ENCODE measurements around the gene SLC10A4. TPM values are rescaled to one million over a fixed set of nuclear protein-coding genes. Genes with fewer than 3 reads are reported as not detected.
"Not testable (repeated sequence)": the region's sequence is repeated elsewhere in the genome, so short reads cannot be mapped to it uniquely, and the experiment has no call there.

SLC10A4 gene, protein sequence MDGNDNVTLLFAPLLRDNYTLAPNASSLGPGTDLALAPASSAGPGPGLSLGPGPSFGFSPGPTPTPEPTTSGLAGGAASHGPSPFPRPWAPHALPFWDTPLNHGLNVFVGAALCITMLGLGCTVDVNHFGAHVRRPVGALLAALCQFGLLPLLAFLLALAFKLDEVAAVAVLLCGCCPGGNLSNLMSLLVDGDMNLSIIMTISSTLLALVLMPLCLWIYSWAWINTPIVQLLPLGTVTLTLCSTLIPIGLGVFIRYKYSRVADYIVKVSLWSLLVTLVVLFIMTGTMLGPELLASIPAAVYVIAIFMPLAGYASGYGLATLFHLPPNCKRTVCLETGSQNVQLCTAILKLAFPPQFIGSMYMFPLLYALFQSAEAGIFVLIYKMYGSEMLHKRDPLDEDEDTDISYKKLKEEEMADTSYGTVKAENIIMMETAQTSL
- not detected for total RNA-seq

GRCh38 chr4:48483006-48483776, at the start of gene SLC10A4:
Gene SLC10A4, plus strand, starts transcription at chr4:48483343. Its CDS starts 219 bp downstream, at chr4:48483562.
- DNase-seq (ENCODE audit: low spot score in 2 of 2) (no peak), ATAC-seq (peak; percentile 56 to 61)
- Mint-ChIP-seq H3K9me3 (no peaks in the 10 kb centered on the region), H3K27ac (no peak within 1 kb of the TSS), H3K36me3 (peaks cover 0 to 4% of the 10 kb centered on the region in 2 donors)

GRCh38 chr4:48436318-48436717, 46.8 kb upstream of the SLC10A4 start:
- H3K27ac Mint-ChIP-seq = no peak overlapping the region
- no peak for DNase-seq (ENCODE audit: low spot score in 2 of 2)
- H3K9me3 Mint-ChIP-seq = no peaks in the 10 kb centered on the region
- ATAC-seq = no peak
- H3K36me3 Mint-ChIP-seq = no peaks in the 10 kb centered on the region

- no peaks in the 10 kb centered on the region for H3K9me3 Mint-ChIP-seq
- ATAC-seq (no peak), DNase-seq (ENCODE audit: low spot score in 2 of 2) (no peak)
- no peak overlapping the region for H3K27ac Mint-ChIP-seq
- no peaks in the 10 kb centered on the region for H3K36me3 Mint-ChIP-seq
Observed at GRCh38 chr4:48439988-48440387, 43.2 kb upstream of the SLC10A4 start.

- H3K36me3 Mint-ChIP-seq; ATAC-seq; H3K9me3 Mint-ChIP-seq; DNase-seq (ENCODE audit: low spot score in 2 of 2); H3K27ac Mint-ChIP-seq: not testable (repeated sequence)
Observed at GRCh38 chr4:48440914-48441313, 42.2 kb upstream of the SLC10A4 start.

GRCh38 chr4:48445704-48446103, 37.4 kb upstream of the SLC10A4 start:
- no peak for DNase-seq (ENCODE audit: low spot score in 2 of 2)
- Mint-ChIP-seq H3K9me3 (no peaks in the 10 kb centered on the region), H3K36me3 (no peaks in the 10 kb centered on the region), H3K27ac (no peak overlapping the region)
- ATAC-seq = no peak

DNA sequence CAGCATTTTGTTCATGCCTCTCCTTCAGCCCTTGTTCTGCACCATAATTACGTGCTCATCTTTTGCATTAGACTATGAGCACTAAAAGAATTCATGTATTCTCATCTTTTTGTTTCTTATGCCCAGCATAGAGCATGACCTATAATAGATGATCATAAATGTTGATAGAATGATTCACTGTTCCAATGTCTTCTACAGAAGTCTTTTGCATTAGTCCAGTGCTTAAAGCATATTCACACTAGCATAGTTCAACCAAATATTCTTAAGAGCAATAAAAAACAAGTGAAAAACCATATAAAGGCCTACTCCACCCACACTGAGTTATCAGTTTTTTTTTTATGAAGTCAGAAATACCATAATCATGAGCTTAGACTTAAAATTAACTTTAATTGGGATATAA, 36.5 kb upstream of the SLC10A4 start:
- DNase-seq (ENCODE audit: low spot score in 2 of 2) (no peak), ATAC-seq (no peak)
- no peak overlapping the region for H3K27ac Mint-ChIP-seq
- H3K9me3 Mint-ChIP-seq = no peaks in the 10 kb centered on the region
- H3K36me3 Mint-ChIP-seq = no peaks in the 10 kb centered on the region

GRCh38 chr4:48449151-48449550, 34.0 kb upstream of the SLC10A4 start:
- no peak for DNase-seq (ENCODE audit: low spot score in 2 of 2)
- Mint-ChIP-seq H3K27ac (no peak overlapping the region), H3K36me3 (no peaks in the 10 kb centered on the region), H3K9me3 (no peaks in the 10 kb centered on the region)
- ATAC-seq = peak in 1 of 2 donors; percentile 30

GRCh38 chr4:48450740-48451139, 32.4 kb upstream of the SLC10A4 start:
- Mint-ChIP-seq H3K36me3 (no peaks in the 10 kb centered on the region), H3K9me3 (no peaks in the 10 kb centered on the region), H3K27ac (no peak overlapping the region)
- ATAC-seq = peak; percentile 28 to 54
- no peak for DNase-seq (ENCODE audit: low spot score in 2 of 2)

GRCh38 chr4:48451656-48452055, 31.5 kb upstream of the SLC10A4 start:
- H3K36me3 Mint-ChIP-seq; DNase-seq (ENCODE audit: low spot score in 2 of 2); ATAC-seq; H3K27ac Mint-ChIP-seq; H3K9me3 Mint-ChIP-seq: not testable (repeated sequence)

DNA sequence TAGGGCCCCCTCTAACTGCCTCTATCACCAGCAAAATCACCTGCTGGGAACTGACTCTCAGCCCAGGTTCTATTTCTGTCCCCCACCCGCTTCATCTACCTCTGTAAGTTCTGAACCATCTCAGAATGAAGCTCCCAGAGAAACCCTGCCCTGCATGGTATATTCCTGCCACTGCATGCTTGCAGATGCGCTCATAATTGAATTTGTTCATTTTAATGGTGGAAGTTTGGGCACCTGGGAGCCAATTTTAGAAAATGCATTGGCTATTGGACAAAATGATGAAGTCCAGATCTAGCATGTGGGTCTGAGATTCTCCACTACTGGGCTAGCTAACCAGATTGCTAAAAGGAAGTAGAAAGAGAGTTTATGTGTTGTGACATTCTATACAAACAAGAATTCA, 28.6 kb upstream of the SLC10A4 start:
- H3K27ac Mint-ChIP-seq = no peak overlapping the region
- no peaks in the 10 kb centered on the region for H3K36me3 Mint-ChIP-seq
- ATAC-seq (no peak), DNase-seq (ENCODE audit: low spot score in 2 of 2) (no peak)
- H3K9me3 Mint-ChIP-seq = peaks cover 0 to 4% of the 10 kb centered on the region in 2 donors

- ATAC-seq = no peak
- Mint-ChIP-seq H3K27ac (no peak overlapping the region), H3K9me3 (peaks cover 0 to 4% of the 10 kb centered on the region in 2 donors), H3K36me3 (no peaks in the 10 kb centered on the region)
- DNase-seq (ENCODE audit: low spot score in 2 of 2) = no peak
Observed at GRCh38 chr4:48461000-48461399, 22.1 kb upstream of the SLC10A4 start.

DNA sequence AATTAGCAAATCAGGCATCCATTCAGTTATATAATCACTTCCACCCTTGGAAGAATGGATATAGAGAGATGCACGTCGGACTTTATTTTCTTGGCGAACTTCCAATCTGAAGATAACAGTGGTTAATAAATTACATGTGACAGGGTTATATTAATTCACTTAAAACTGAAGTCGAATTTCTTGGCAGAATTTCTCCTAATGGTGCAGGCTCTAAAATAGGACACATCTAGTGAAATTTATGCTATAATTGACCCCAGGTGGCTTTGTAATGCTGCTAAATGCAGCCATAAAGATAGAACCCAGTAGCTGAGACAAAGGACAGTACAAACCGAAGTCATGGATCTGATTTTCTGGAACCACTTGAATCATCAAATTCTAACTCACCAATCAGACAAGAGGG, 20.8 kb upstream of the SLC10A4 start:
- no peak overlapping the region for H3K27ac Mint-ChIP-seq
- ATAC-seq = no peak

DNA sequence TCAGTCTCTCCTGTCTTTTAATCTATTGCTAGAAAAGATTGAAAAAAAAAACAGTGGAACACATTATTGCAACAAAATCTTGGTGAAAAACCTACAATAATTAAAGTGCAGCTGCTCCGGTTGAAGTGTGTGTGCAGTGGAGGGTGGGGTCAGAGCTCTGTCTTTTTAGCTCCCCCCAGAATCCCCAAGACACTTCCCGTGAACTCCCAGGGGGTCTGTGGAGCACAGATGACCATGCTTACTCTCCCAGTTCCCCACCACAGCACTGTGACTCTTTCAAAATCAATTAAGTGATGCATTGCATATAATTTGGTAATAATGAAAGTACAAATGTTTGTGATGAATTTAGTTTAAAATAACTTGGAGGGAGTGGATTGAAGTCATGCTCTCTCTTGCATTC, 15.7 kb upstream of the SLC10A4 start:
- no peak for DNase-seq (ENCODE audit: low spot score in 2 of 2)
- no peak overlapping the region for H3K27ac Mint-ChIP-seq
- no peaks in the 10 kb centered on the region for H3K36me3 Mint-ChIP-seq
- H3K9me3 Mint-ChIP-seq = no peaks in the 10 kb centered on the region
- no peak for ATAC-seq

More for the DNA sequence above, 20.8 kb upstream of the SLC10A4 start:
- no peak for DNase-seq (ENCODE audit: low spot score in 2 of 2)
- no peaks in the 10 kb centered on the region for H3K9me3 Mint-ChIP-seq
- H3K36me3 Mint-ChIP-seq = no peaks in the 10 kb centered on the region

- H3K9me3 Mint-ChIP-seq = no peaks in the 10 kb centered on the region
- ATAC-seq = no peak
- no peaks in the 10 kb centered on the region for H3K36me3 Mint-ChIP-seq
- DNase-seq (ENCODE audit: low spot score in 2 of 2) = no peak
- H3K27ac Mint-ChIP-seq = no peak overlapping the region
Observed at GRCh38 chr4:48467891-48468290, 15.3 kb upstream of the SLC10A4 start.

DNA sequence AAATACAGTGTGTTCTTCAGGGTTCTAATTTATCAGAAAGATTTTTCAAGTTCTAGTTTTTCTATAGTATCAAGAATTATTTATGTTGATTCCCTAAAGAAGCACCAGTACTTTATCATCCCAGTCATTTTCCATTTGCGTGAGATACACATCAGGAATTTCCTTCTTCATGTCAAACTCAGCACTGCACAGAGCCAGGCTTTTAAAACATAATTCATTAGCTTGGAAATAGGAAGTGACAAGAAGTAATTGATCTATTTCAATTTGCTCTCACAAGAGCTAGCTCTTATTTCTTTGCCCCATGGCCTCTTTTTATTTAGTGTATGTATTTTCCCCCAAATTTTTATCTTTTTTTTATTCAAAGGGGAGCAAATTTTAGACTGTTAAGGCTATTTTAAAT, 13.0 kb upstream of the SLC10A4 start:
- ATAC-seq (no peak), DNase-seq (ENCODE audit: low spot score in 2 of 2) (no peak)
- no peaks in the 10 kb centered on the region for H3K36me3 Mint-ChIP-seq
- no peak overlapping the region for H3K27ac Mint-ChIP-seq
- H3K9me3 Mint-ChIP-seq = no peaks in the 10 kb centered on the region

- DNase-seq (ENCODE audit: low spot score in 2 of 2) = no peak
- H3K9me3 Mint-ChIP-seq = no peaks in the 10 kb centered on the region
- no peak overlapping the region for H3K27ac Mint-ChIP-seq
- ATAC-seq = peak in 1 of 2 donors; percentile 30
- no peaks in the 10 kb centered on the region for H3K36me3 Mint-ChIP-seq
Observed at GRCh38 chr4:48470570-48470969, 12.6 kb upstream of the SLC10A4 start.

GRCh38 chr4:48472794-48473193, 10.3 kb upstream of the SLC10A4 start:
- Mint-ChIP-seq H3K36me3 (no peaks in the 10 kb centered on the region), H3K27ac (no peak overlapping the region), H3K9me3 (no peaks in the 10 kb centered on the region)
- DNase-seq (ENCODE audit: low spot score in 2 of 2) (no peak), ATAC-seq (no peak)

All from activated naive CD4-positive, alpha-beta T cell treated with anti-CD3 and anti-CD28 coated beads, Interleukin-2, amount 50 U/mL, for 72 hours (primary cell).